Measurements from ENCODE around the gene NFATC3.
"Not testable (repeated sequence)": the region's sequence is repeated elsewhere in the genome, so short reads cannot be mapped to it uniquely, and the experiment has no call there.

GRCh38 chr16:68092275-68092674, 7.1 kb downstream of the NFATC3 start:
- not testable (repeated sequence) for TF ChIP-seq CTCF (conservative IDR thresholded peaks at IDR 0.05); EZH2 (IDR thresholded peaks at IDR 0.05; ENCODE audit: low read depth)

Measured in PC-9 (cell line).